ENCODE data around the gene MSS51. TPM values are rescaled to one million over a fixed set of nuclear protein-coding genes. Genes with fewer than 3 reads are reported as not detected.

MSS51 gene
- total and polyA plus RNA-seq, 12 donors: 0.90 to 18.1 (median 6.5) TPM

- ATAC-seq (peak; percentile 34 to 89 (median 82)), DNase-seq (no peak)
- no peaks in the 10 kb centered on the region for H3K9me3 ChIP-seq
- H3K27ac ChIP-seq: peak overlapping the region in 8 of 10 donors; percentile 14 to 78 (median 54)
- no peak overlapping the region for H3K4me3 ChIP-seq
- H3K27me3 ChIP-seq: no peaks in the 10 kb centered on the region
- peaks cover 0 to 100% (median 31%) of the 10 kb centered on the region in 9 donors for H3K36me3 ChIP-seq
- TF ChIP-seq CTCF (IDR thresholded peaks at IDR 0.05): no peak
- peaks cover 0 to 37% (median 14%) of the 10 kb centered on the region in 9 donors for H3K4me1 ChIP-seq
- intact Hi-C loops (cut with DNase I): no loop called here
Observed at GRCh38 chr10:73469579-73469978, 36.2 kb upstream of the MSS51 start.

- Histone ChIP-seq H3K27ac (no peak overlapping the region), H3K9me3 (no peaks in the 10 kb centered on the region), H3K27me3 (no peaks in the 10 kb centered on the region), H3K4me1 (peaks cover 0 to 37% (median 14%) of the 10 kb centered on the region in 9 donors), H3K4me3 (no peak overlapping the region), H3K36me3 (peaks cover 0 to 100% (median 18%) of the 10 kb centered on the region in 9 donors)
- DNase-seq (no peak), ATAC-seq (no peak)
- WGBS, 2 donors: 89 to 90% methylated on average over 2 of the region's 2 CpGs
- intact Hi-C loops (cut with DNase I): no loop called here
- no peak for TF ChIP-seq CTCF (IDR thresholded peaks at IDR 0.05)
Observed at GRCh38 chr10:73467206-73467605, 33.8 kb upstream of the MSS51 start.

- H3K36me3 ChIP-seq: peaks cover 0 to 100% (median 18%) of the 10 kb centered on the region in 9 donors
Observed at GRCh38 chr10:73465978-73466726, 32.8 kb upstream of the MSS51 start.

GRCh38 chr10:73460897-73461296 lies 27.5 kb upstream of the MSS51 start:
- no peaks in the 10 kb centered on the region for H3K27me3 ChIP-seq
- peaks cover 0 to 95% (median 2%) of the 10 kb centered on the region in 9 donors for H3K36me3 ChIP-seq
- WGBS, 2 donors: 96 to 98% methylated on average over 4 of the region's 4 CpGs
- DNase-seq: no peak
- peaks cover 0 to 9% (median 0%) of the 10 kb centered on the region in 9 donors for H3K4me1 ChIP-seq
- no peak overlapping the region for H3K4me3 ChIP-seq
- no peaks in the 10 kb centered on the region for H3K9me3 ChIP-seq
- H3K27ac ChIP-seq: no peak overlapping the region
- TF ChIP-seq CTCF (IDR thresholded peaks at IDR 0.05): no peak
- no peak for ATAC-seq
- intact Hi-C loops (cut with DNase I): no loop called here

More at GRCh38 chr10:73465978-73466726, 32.8 kb upstream of the MSS51 start:
- WGBS, 2 donors: 90 to 91% methylated on average over 2 of the region's 2 CpGs
- DNase-seq (no peak), ATAC-seq (no peak)
- no peak overlapping the region for H3K27ac ChIP-seq
- peaks cover 0 to 29% (median 13%) of the 10 kb centered on the region in 9 donors for H3K4me1 ChIP-seq
- H3K4me3 ChIP-seq: no peak overlapping the region
- no peaks in the 10 kb centered on the region for H3K9me3 ChIP-seq
- intact Hi-C loops (cut with DNase I): no loop called here
- TF ChIP-seq CTCF (IDR thresholded peaks at IDR 0.05): no peak
- H3K27me3 ChIP-seq: no peaks in the 10 kb centered on the region

All from heart right ventricle (tissue), 16 donors.